ENCODE measurements around the gene CDH4.

CDH4 gene

GRCh38 chr20:61354001-61354390 is 101.9 kb downstream of the CDH4 start:
- in situ Hi-C loops (cut with MboI; ENCODE audit: low sequenced_read_pairs): no loop called here

- in situ Hi-C loops (cut with MboI; ENCODE audit: low sequenced_read_pairs): no loop called here
Observed at GRCh38 chr20:61354501-61354900, 102.4 kb downstream of the CDH4 start.

- in situ Hi-C loops (cut with MboI; ENCODE audit: low sequenced_read_pairs): no loop called here
Observed at GRCh38 chr20:61354901-61355495, 102.9 kb downstream of the CDH4 start.

GRCh38 chr20:61355585-61355984 is 103.5 kb downstream of the CDH4 start:
- in situ Hi-C loops (cut with MboI; ENCODE audit: low sequenced_read_pairs): no loop called here

GRCh38 chr20:61356196-61356595 is 104.1 kb downstream of the CDH4 start:
- in situ Hi-C loops (cut with MboI; ENCODE audit: low sequenced_read_pairs): no loop called here

GRCh38 chr20:61357119-61357518 is 105.1 kb downstream of the CDH4 start:
- in situ Hi-C loops (cut with MboI; ENCODE audit: low sequenced_read_pairs): no loop called here

GRCh38 chr20:61359254-61359653 is 107.2 kb downstream of the CDH4 start:
- in situ Hi-C loops (cut with MboI; ENCODE audit: low sequenced_read_pairs): no loop called here

GRCh38 chr20:61360296-61360695 is 108.2 kb downstream of the CDH4 start:
- in situ Hi-C loops (cut with MboI; ENCODE audit: low sequenced_read_pairs): no loop called here

- in situ Hi-C loops (cut with MboI; ENCODE audit: low sequenced_read_pairs): no loop called here
Observed at GRCh38 chr20:61360940-61361339, 108.9 kb downstream of the CDH4 start.

GRCh38 chr20:61361501-61361900 is 109.4 kb downstream of the CDH4 start:
- in situ Hi-C loops (cut with MboI; ENCODE audit: low sequenced_read_pairs): no loop called here

- in situ Hi-C loops (cut with MboI; ENCODE audit: low sequenced_read_pairs): no loop called here
Observed at GRCh38 chr20:61364147-61364546, 112.1 kb downstream of the CDH4 start.

GRCh38 chr20:61366914-61367313 is 114.9 kb downstream of the CDH4 start:
- in situ Hi-C loops (cut with MboI; ENCODE audit: low sequenced_read_pairs): no loop called here

GRCh38 chr20:61369731-61370520 is 117.9 kb downstream of the CDH4 start:
- in situ Hi-C loops (cut with MboI; ENCODE audit: low sequenced_read_pairs): no loop called here

GRCh38 chr20:61370841-61371303 is 118.8 kb downstream of the CDH4 start:
- in situ Hi-C loops (cut with MboI; ENCODE audit: low sequenced_read_pairs): no loop called here

- in situ Hi-C loops (cut with MboI; ENCODE audit: low sequenced_read_pairs): no loop called here
Observed at GRCh38 chr20:61371501-61372136, 119.6 kb downstream of the CDH4 start.

- in situ Hi-C loops (cut with MboI; ENCODE audit: low sequenced_read_pairs): no loop called here
Observed at GRCh38 chr20:61372137-61373054, 120.3 kb downstream of the CDH4 start.

- in situ Hi-C loops (cut with MboI; ENCODE audit: low sequenced_read_pairs): no loop called here
Observed at GRCh38 chr20:61373055-61373399, 121.0 kb downstream of the CDH4 start.

GRCh38 chr20:61373956-61374545 is 122.0 kb downstream of the CDH4 start:
- in situ Hi-C loops (cut with MboI; ENCODE audit: low sequenced_read_pairs): no loop called here

- in situ Hi-C loops (cut with MboI; ENCODE audit: low sequenced_read_pairs): no loop called here
Observed at GRCh38 chr20:61376541-61377240, 124.6 kb downstream of the CDH4 start.

Measured in hTERT RPE-1 (cell line).